Nasal cavity respiratory epithelium epithelial cell of viscerocranial mucosa (primary cell): ENCODE data around the gene DMC1. TPM values are rescaled to one million over a fixed set of nuclear protein-coding genes. Genes with fewer than 3 reads are reported as not detected.

Experiments used
- total RNA-seq: library from RNA; depleted of rRNA; stranded (reverse); fragments of >200 nt; gene quantifications from 2 replicates; pipeline ENCODE4 v1.2.3, GENCODE V29; 2014

Gene DMC1, protein sequence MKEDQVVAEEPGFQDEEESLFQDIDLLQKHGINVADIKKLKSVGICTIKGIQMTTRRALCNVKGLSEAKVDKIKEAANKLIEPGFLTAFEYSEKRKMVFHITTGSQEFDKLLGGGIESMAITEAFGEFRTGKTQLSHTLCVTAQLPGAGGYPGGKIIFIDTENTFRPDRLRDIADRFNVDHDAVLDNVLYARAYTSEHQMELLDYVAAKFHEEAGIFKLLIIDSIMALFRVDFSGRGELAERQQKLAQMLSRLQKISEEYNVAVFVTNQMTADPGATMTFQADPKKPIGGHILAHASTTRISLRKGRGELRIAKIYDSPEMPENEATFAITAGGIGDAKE
- 1.4 and 3.1 TPM in 2 replicates for total RNA-seq

DNA sequence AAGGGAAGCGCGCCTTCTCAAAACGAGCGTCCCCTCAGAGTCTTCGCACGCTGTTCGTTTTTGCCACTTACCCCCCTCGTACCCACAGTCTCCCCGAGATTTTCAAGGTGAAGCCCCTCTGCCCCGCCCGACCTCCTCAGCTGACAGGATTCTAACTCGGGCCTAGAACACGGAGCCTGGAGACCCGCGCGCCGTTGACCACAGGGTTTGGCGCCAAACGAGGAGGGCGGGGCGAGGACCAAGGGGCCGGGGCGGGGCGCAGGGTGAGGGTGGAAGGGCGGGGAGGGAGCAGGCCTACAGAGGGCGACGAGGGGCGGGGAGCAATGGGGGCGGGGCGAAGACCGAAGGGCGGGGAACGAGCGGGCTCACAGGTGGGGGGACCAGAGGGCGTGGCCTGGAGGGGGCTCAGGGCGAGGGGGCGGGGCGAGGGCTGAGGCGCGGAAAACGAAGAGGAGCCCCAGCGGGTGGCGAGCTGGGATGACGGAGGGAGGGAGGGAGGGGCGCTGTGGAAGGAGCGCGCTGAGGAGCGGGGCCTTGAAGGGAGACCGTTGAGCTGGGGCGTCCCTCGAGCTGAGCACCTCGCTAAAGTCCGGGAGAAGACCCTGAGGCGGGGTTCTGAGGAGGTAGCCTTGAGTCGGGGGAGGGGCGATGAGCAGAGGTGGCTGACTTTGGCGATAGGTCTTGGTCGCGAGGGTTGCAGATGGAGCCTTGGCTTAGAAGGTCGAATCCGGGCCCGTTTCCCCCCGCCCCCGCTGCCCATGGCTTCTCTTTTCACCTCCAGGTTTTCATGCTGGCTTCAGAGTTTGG lies at the start of gene DMC1:
Gene DMC1, minus strand, starts transcription at position 212 of the 807 bp plus-strand sequence. CDS start 1,927 bp downstream, outside the sequence.

DNA sequence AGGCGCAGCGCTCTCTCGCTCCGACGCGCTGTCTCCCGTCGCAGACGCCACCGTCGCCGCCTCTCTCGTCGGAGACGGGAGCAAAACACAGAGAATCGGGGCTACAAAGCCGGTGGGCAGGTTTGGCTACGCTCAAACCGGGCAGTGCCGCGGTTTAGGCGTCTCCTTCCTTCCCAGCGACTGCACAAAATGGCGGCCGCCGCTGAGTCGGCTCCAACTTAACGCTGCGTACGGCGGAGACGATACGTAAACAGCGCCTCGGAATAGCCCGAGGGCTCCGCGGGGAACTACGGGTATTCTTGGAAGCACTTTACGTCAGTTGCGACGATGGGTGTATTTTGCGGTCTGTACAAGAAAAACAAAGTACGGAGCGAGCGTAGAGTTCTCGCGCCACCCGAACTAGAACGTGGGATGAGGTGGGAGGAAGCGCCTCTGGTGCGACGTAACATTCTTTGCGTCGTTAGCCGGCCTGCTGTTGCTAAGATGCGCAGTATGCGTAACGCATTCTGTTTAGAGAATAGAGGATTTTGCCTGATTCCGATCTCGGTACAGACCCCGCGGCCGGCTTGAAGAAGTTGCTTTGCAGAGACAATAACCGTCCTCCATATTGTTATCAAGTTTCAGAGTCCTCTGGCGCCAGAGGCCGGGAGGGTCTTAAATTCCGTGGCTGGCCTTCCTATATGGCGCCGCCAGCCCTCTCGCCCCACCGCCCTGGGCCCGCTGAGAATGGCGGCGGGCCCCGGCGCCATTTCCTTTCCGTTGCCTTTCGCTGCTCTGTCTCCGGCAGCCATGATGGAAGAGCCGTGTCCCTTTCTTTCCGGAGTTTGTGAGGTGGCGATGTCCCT lies 63.6 kb downstream of the DMC1 start, which contains the start of gene DDX17:
Gene DDX17, minus strand, starts transcription at position 194 of the 845 bp plus-strand sequence.

Other genes with a start within 250 kb of the DMC1 start
- not detected in 2 replicates for gene KCNJ4, start 115.0 kb downstream of the DMC1 start, total RNA-seq
- 4.0 and 9.2 TPM in 2 replicates for gene KDELR3, start 102.1 kb downstream of the DMC1 start, total RNA-seq
- 480 and 556 TPM in 2 replicates for gene DDX17, start 63.9 kb downstream of the DMC1 start, total RNA-seq
- 0.34 and 1.4 TPM in 2 replicates for gene FAM227A, start 86.2 kb upstream of the DMC1 start, total RNA-seq
- 15.8 and 22.2 TPM in 2 replicates for gene CBY1, start 86.5 kb upstream of the DMC1 start, total RNA-seq
- 32.9 and 78.6 TPM in 2 replicates for gene TOMM22, start 111.8 kb upstream of the DMC1 start, total RNA-seq
- 93.3 and 129 TPM in 2 replicates for gene JOSD1, start 130.8 kb upstream of the DMC1 start, total RNA-seq
- gene GTPBP1, start 135.8 kb upstream of the DMC1 start, total RNA-seq, result 21.9 and 47.3 TPM in 2 replicates
- gene SUN2, start 185.8 kb upstream of the DMC1 start, total RNA-seq, result 21.5 and 69.4 TPM in 2 replicates
- gene DNAL4, start 224.0 kb upstream of the DMC1 start, total RNA-seq, result 29.1 and 38.3 TPM in 2 replicates